HG02840 (cell line): ENCODE measurements around the gene RGS1.

Source experiments
- ATAC-seq: cut with Tn5 transposase; IDR thresholded peaks from one replicate; pipeline ENCODE4 v1.9.1; 2021; ENCODE audit warnings: mild to moderate bottlenecking, moderate library complexity, moderate number of reproducible peaks; ENCODE audit not compliant: unreplicated experiment, low FRiP score

Gene RGS1

DNA sequence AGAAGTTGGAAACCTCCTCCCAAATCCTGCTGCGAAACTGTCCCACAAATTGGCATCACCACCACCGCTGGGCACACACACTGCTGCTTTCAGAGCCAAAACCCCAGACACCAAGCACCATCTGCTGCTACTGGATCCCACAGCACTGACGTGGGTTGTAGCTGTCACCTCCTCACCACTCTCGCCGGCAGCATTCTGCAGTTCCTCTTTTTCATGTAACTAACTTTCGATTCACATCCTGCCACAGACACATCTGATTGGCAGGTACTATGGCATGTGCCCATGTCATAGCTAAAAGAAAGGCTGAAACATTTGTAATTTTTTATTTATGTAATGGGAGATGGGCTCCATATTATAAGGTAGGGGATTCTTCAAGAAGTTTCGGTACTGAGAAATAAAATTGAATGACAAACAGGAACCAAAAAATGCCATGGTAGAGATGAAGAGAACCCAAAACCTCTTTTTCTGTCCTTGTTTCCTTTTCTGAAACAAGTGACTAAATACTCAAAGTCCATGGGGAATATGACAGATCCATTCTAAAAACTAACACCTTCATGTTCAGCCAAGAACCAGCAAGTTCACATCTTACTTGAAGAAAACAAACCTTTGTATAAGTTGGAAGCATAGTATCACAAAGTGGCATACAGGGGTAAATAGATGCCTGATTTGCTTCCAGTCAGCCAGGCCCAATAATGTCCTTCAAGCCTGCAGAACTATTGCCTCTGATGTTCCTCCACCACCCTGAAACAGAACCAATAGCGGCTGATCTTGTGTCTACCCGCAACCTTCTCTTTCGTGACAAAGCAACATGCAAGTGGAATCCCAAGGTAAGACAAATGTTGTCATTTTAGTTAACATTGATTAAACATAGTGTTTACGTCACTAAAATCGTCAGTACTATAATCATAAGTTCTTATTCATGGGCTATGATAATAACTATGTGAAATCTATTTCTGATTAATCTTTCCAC, 33.8 kb downstream of the RGS1 start:
- ATAC-seq = peak; percentile 99

DNA sequence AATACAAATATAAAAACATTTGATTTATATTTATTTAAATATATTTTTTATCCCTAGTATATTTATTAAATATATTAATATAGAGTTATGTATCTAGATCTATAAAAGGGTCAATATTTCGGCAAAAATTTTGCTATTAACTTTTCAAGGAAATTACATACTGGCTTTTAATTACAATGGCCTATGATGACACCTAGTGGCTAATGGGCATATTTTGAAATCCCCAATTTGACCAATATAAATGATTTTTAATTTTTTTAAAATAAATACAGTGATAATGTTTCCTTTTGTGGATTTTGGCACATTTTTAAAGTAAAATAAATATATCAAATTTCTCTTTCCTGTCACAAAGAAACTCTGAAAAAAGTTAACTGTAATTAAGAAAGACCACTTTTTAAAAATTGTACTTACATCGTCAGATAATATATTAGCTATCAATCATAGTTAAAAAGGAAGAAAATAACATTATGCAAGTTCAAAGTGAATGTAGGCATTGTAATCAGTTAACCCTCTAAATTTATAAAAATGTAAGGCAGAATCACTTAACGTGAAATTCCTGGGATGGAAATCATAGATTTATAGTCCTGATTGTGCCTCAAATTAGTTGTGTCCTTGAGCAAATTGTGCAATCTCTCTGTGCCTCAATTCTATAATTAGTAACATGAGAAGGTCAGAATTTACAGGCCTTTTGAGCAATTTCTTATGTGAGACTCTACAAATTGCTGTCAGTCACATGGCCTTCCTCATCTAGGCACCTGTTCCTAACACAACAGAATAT, 34.7 kb downstream of the RGS1 start:
- ATAC-seq = no peak

GRCh38 chr1:192615055-192615454, 39.5 kb downstream of the RGS1 start:
- ATAC-seq = no peak

DNA sequence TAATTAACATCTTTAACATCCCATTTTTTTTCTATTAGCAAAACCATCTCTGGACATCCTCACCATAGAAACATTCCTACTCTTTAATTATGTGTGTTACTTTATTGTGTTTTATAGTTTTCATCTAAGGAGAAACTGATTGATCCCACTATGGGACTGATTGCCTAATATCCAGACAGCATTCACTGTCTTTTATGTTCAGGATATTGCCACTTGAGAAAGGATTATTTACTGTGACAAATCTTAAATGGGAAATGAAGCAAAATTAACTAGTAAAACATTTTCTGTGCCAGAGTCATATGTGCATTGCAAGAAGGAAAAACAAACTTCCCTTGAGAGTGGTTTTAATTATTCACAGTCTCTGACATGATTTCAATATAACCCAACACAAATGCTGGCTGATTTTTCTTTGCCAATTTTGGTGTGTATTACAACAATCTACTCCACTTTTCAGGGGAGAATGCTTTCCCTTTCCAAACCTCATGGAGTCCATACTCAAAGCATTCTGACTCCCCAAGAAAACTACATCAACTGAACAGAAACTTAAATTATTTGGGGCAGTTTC, 44.6 kb downstream of the RGS1 start:
- no peak for ATAC-seq

GRCh38 chr1:192626366-192627179, 51.0 kb downstream of the RGS1 start:
- peak; percentile 90 for ATAC-seq

GRCh38 chr1:192627901-192628300, 52.3 kb downstream of the RGS1 start:
- ATAC-seq = no peak

DNA sequence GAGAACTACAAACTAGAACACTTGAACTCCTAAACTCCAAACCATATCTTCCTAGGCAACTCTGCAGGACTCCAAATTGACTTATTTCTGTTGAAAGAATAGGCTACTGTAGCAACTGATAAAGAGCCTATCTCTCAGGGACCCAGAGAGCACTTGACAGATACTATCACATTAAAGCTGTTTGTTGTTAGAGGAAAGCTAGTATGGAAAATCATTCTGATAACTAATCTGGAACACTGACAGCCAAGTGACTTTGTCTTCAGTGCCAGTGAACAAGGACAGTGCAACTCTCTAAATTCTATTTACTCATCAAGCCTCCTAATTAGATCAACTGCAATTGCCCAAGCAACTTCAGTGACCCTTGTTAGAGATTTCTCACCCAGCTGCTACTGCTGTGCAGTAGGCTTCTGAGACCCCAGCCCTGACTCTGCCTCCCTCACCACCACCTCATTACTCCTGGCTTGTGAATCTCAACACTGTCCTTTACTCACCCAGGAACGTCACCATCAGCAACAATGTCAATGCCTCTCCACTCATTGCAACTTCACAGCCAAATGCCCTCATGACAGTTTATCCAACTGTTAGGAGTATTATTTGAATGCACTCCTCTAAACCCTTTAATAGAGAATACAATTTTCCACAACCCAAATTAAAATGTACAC, 53.0 kb downstream of the RGS1 start:
- ATAC-seq = no peak

DNA sequence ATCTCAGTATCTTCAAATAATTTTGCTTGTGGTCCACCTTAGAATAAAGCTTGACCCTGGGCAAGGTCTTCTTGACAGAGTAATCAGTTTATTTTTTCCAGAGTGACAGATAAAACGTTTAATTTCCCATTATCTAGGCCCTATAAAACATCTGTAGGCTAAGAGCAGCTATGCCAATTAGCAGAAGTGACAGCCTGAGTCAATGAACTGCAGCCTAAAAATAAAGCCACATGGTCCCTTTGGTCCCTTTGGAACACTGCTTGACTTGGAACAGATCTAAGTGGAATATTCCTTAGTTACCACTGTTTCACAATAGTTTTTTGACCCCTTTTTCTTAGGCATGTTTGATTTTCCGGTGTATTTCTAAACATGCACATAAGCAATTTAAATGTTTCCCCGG, 54.0 kb downstream of the RGS1 start:
- no peak for ATAC-seq
